Measurements from ENCODE around the gene AKAP13.

DNA sequence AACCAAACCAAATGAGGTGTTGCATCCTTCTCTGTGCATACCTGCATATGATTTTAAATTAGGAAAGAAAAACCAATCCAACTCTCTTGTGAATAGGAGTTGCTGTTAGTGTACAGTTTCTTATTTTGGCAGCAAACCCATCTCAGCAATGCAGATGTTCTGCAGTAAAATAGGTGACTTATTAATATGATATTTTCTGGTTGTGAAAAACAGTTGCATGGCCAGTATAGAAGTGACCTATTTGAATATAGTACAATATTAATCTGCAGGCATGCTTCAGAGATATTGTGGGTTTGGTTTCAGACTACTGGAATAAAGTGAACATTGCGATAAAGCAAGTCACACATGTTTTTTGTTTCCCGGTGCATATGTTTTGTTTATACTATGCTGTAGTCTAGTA is 42.2 kb downstream of the AKAP13 start:
- TF ChIP-seq EP300 (IDR thresholded peaks at IDR 0.05), result no peak
- TF ChIP-seq, protein P1, sequence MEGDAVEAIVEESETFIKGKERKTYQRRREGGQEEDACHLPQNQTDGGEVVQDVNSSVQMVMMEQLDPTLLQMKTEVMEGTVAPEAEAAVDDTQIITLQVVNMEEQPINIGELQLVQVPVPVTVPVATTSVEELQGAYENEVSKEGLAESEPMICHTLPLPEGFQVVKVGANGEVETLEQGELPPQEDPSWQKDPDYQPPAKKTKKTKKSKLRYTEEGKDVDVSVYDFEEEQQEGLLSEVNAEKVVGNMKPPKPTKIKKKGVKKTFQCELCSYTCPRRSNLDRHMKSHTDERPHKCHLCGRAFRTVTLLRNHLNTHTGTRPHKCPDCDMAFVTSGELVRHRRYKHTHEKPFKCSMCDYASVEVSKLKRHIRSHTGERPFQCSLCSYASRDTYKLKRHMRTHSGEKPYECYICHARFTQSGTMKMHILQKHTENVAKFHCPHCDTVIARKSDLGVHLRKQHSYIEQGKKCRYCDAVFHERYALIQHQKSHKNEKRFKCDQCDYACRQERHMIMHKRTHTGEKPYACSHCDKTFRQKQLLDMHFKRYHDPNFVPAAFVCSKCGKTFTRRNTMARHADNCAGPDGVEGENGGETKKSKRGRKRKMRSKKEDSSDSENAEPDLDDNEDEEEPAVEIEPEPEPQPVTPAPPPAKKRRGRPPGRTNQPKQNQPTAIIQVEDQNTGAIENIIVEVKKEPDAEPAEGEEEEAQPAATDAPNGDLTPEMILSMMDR (IDR thresholded peaks at IDR 0.05), result no peak
- TF ChIP-seq POLR2A (IDR thresholded peaks at IDR 0.05), result no peak

Measured in ovary (tissue), 3 donors.